Adrenal gland (tissue), 12 donors: ENCODE results near the gene LRRC56. TPM values are rescaled to one million over a fixed set of nuclear protein-coding genes. Genes with fewer than 3 reads are reported as not detected.

Experiments used
- DNase-seq, 7 donors: peaks; one replicate each; pipeline ENCODE4 v3.0.0-alpha.2; 2019 to 2020
- H3K27ac ChIP-seq, 5 donors: fragments of 200-600 bp; sonication (generic) in 4 of 5; 1 replicate in 3 of 5; 2 replicates in 2 of 5; pipeline versions ENCODE4 v1.5.1 to v1.8.0; 2016 to 2020; ENCODE audit warnings: mild to moderate bottlenecking in 1 of 5
- H3K27me3 ChIP-seq: fragments of 200-600 bp; 2 replicates; pipeline ENCODE4 v1.8.0; 2021
- H3K36me3 ChIP-seq, 2 donors: fragments of 200-600 bp; replicated peaks in 1 of 2; 1 replicate in 1 of 2; 2 replicates in 1 of 2; pipeline versions ENCODE4 v1.5.1 to v1.8.0; 2018 to 2022
- H3K4me1 ChIP-seq, 2 donors: fragments of 200-600 bp; replicated peaks in 1 of 2; 1 replicate in 1 of 2; 2 replicates in 1 of 2; pipeline versions ENCODE4 v1.5.1 to v1.8.0; 2018 to 2021
- H3K4me3 ChIP-seq, 4 donors: fragments of 200-600 bp; sonication (generic) in 3 of 4; one replicate each; pipeline ENCODE4 v1.5.1; 2016 to 2018
- H3K9me3 ChIP-seq, 3 donors: fragments of 200-600 bp; sonication (generic) in 1 of 3; replicated peaks in 1 of 3; 1 replicate in 2 of 3; 2 replicates in 1 of 3; pipeline versions ENCODE4 v1.5.1 to v1.8.0; 2016 to 2021
- POLR2A ChIP-seq, 2 donors: fragments of 450-650 bp; IDR thresholded peaks; one replicate each; pipeline ENCODE4 v1.6.1; 2017; ENCODE audit warnings: antibody characterized with exemption in 2 of 2, mild to moderate bottlenecking in 2 of 2, moderate library complexity in 1 of 2
- WGBS, 4 donors: extraction: QIAGEN DNeasy Blood & Tissue Kit in 2 of 4; methylation state at CpG; one replicate each; pipeline versions ENCODE4 v1.1.5 to v1.1.7; 2013 to 2017; 5-methylcytosine and 5-hydroxymethylcytosine counted together
- intact Hi-C, 2 donors: fragments of 100-400 bp; cut with DNase I; formaldehyde crosslinking; loops; one replicate each; pipeline versions ENCODE4 v1.14.1 to v1.15.0; 2022 to 2023
- polyA plus RNA-seq, 3 donors: library from polyadenylated mRNA; stranded (reverse); fragments of 200-250 nt in 2 of 3; fragments of 350-450 nt in 1 of 3; fragmentation: Illumina TruSeq in 1 of 3; extraction: RNeasy Lipid Tissue Mini Kit (QIAGEN cat#74804) in 1 of 3; gene quantifications; one replicate each; pipeline ENCODE4 v1.2.3, GENCODE V29; 2013 to 2014
- total RNA-seq, 9 donors: library from RNA; depleted of rRNA in 4 of 9; stranded (reverse); fragments of >200 nt in 4 of 9; fragments of 120-200 nt in 1 of 9; fragmentation: NEBNext Ultra II Directional in 1 of 9; extraction: Animal tissue kit (Norgen Biotek cat#: 25700) in 1 of 9; gene quantifications; one replicate each; pipeline versions ENCODE4 v1.1.0 to v1.2.4, GENCODE V29; 2013 to 2023
- TF ChIP-seq, protein P1 (sequence below), 6 experiments: fragments of 450-650 bp in 4 of 6; fragments of 200-600 bp in 2 of 6; sonication (generic) in 1 of 6; IDR thresholded peaks; 1 replicate in 5 of 6; 2 replicates in 1 of 6; pipeline versions ENCODE4 v1.5.1 to v1.8.0; 2016 to 2021; ENCODE audit warnings: antibody characterized with exemption in 6 of 6, mild to moderate bottlenecking in 2 of 6, moderate library complexity in 1 of 6
- donor health status: healthy with polysubstance abuse.
- donor health status: Bipolar disorder and iron deficiency.
- donor health status: DM: yes; HTN: yes; CAD: no.
- donor health status: DM: no; HTN: no; CAD: no.
- donor health status: DM: no; HTN: no; CAD: no.
- donor health status: DM: yes; HTN: yes; CAD: no.

Gene LRRC56
- total and polyA plus RNA-seq, 12 donors: 0.32 to 4.3 (median 0.96) TPM; not detected in 2

DNA sequence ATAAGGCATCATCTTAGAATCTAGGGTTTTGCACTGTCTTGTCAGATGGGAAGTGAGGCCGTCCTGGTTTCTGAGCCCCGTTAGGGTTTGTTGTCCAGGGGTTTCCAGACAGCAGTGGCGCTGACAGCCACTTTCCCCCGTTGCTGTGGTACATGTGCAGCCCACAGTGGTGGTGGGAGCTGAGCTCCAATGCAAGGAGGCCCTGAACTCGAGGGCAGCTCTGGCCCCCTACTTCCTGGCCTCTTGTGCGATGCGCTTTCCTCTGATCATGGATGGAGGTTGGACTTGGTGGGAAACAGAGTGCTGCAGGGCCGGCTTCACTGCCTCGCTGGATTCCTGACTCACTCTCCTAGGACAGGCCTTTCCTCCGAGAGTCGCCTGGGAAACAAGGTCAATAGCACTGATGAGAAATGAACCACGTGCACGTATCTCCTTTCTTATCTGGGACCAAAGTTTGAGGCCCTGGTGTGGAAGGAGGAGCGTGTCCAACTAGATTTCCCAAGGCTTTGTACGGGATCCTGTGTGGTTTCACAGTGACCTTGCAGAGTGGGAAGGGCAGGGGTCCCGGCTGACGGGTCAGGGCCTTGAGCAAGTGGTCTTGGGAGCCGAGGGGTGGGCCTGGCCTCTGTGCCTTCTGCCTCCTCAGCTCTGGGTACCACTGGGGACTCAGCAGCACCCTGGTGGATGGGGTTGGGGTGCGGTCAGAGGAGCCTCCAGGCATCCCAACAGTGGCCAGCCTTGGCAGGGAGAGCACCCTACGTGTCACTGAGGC lies 42.7 kb downstream of the LRRC56 start:
- TF ChIP-seq, protein P1, sequence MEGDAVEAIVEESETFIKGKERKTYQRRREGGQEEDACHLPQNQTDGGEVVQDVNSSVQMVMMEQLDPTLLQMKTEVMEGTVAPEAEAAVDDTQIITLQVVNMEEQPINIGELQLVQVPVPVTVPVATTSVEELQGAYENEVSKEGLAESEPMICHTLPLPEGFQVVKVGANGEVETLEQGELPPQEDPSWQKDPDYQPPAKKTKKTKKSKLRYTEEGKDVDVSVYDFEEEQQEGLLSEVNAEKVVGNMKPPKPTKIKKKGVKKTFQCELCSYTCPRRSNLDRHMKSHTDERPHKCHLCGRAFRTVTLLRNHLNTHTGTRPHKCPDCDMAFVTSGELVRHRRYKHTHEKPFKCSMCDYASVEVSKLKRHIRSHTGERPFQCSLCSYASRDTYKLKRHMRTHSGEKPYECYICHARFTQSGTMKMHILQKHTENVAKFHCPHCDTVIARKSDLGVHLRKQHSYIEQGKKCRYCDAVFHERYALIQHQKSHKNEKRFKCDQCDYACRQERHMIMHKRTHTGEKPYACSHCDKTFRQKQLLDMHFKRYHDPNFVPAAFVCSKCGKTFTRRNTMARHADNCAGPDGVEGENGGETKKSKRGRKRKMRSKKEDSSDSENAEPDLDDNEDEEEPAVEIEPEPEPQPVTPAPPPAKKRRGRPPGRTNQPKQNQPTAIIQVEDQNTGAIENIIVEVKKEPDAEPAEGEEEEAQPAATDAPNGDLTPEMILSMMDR (IDR thresholded peaks at IDR 0.05): no peak
- TF ChIP-seq POLR2A (IDR thresholded peaks at IDR 0.05): peak in 1 of 2 donors; percentile 42
- Histone ChIP-seq H3K27me3 (no peaks in the 10 kb centered on the region), H3K4me3 (no peak overlapping the region), H3K4me1 (peaks cover 39 to 49% of the 10 kb centered on the region in 2 donors), H3K9me3 (no peaks in the 10 kb centered on the region), H3K36me3 (peaks cover 0 to 28% of the 10 kb centered on the region in 2 donors), H3K27ac (peak overlapping the region; percentile 18 to 86 (median 74))
- peak in 6 of 7 donors; percentile 84 to 91 (median 87) for DNase-seq
- WGBS, 4 donors: 43 to 59% (median 54%) methylated on average over 9 to 20 of the region's 20 CpGs
- intact Hi-C loops: no loop called here

DNA sequence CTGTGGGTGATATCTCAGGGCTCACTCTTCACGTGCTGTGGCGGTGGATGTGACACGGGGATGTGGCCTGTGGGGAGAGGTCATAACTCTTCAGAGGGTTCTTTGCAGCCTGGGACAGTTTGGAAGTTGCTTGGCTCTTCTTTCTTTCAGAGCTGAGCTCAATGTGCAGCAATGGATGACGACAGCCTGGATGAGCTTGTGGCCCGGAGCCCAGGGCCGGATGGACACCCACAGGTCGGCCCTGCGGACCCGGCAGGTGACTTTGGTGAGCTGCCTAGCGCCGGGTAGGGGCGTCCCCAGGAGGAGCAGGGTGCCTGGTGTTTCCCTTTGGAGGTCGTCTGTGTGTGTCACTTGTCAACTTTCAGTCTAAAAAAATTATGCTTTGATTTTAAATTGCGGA lies 44.0 kb downstream of the LRRC56 start:
- H3K9me3 ChIP-seq: no peaks in the 10 kb centered on the region
- no peaks in the 10 kb centered on the region for H3K27me3 ChIP-seq
- H3K27ac ChIP-seq: peak overlapping the region in 4 of 5 donors; percentile 26 to 85 (median 50)
- peaks cover 39 to 44% of the 10 kb centered on the region in 2 donors for H3K4me1 ChIP-seq
- DNase-seq: peak in 1 of 7 donors; percentile 48
- intact Hi-C loops: no loop called here
- H3K36me3 ChIP-seq: peaks cover 0 to 35% of the 10 kb centered on the region in 2 donors
- WGBS, 4 donors: 59 to 75% (median 68%) methylated on average over 13 to 14 of the region's 14 CpGs
- TF ChIP-seq POLR2A (IDR thresholded peaks at IDR 0.05): no peak
- TF ChIP-seq, protein P1 (IDR thresholded peaks at IDR 0.05): no peak
- H3K4me3 ChIP-seq: no peak overlapping the region

DNA sequence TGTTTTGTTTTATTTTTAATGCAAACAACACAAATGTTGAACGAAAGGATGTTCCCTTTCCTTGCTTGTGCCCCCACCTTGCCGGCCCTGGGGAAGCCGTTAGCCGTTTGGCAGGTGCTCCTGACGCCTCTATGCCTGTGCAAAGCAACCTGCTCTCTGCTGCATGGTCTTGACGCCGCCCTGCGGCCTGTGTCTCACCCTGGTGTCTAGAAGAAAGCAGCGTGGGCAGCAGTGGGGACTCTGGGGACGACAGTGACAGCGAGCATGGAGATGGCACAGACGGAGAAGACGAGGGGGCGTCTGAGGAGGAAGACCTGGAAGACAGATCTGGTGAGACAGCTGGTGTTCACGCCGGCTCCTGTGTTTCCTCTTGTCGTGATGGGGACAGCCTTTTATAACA lies 44.4 kb downstream of the LRRC56 start:
- Histone ChIP-seq H3K36me3 (peaks cover 0 to 39% of the 10 kb centered on the region in 2 donors), H3K27ac (peak overlapping the region in 2 of 5 donors; percentile 20 to 85), H3K27me3 (no peaks in the 10 kb centered on the region), H3K9me3 (no peaks in the 10 kb centered on the region), H3K4me1 (peaks cover 39 to 44% of the 10 kb centered on the region in 2 donors), H3K4me3 (no peak overlapping the region)
- WGBS, 4 donors: 85 to 91% (median 88%) methylated on average over 17 of the region's 17 CpGs
- intact Hi-C loops: no loop called here
- no peak for DNase-seq
- TF ChIP-seq, protein P1 (IDR thresholded peaks at IDR 0.05): no peak
- no peak for TF ChIP-seq POLR2A (IDR thresholded peaks at IDR 0.05)

DNA sequence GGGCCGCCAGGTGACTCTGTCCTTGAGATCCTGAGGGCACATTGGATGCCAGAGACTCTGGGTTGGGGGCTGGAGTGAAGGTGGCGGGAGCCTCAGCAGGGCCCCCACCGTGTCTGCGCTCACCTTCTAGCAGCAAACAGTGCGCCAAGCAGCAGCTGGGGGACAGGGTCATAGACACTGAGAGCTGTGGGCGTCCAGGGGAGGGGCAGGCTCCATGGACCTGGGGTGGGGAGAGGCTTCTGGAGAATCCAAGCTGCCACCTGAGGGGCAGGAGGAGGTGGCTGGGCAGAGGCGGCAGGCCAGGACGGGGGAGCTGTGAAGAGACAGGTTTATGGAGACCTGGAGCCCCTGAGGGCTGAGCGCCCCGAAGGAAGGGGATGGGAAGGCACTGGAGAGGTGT lies 47.0 kb downstream of the LRRC56 start:
- TF ChIP-seq, protein P1 (IDR thresholded peaks at IDR 0.05): no peak
- no peak for TF ChIP-seq POLR2A (IDR thresholded peaks at IDR 0.05)
- no peak overlapping the region for H3K4me3 ChIP-seq
- H3K4me1 ChIP-seq: peaks cover 26 to 39% of the 10 kb centered on the region in 2 donors
- 91 to 93% (median 92%) methylated on average over 10 of the region's 10 CpGs for WGBS, 4 donors
- H3K36me3 ChIP-seq: peaks cover 0 to 60% of the 10 kb centered on the region in 2 donors
- no peaks in the 10 kb centered on the region for H3K9me3 ChIP-seq
- intact Hi-C loops: no loop called here
- no peak overlapping the region for H3K27ac ChIP-seq
- H3K27me3 ChIP-seq: no peaks in the 10 kb centered on the region
- no peak for DNase-seq
